Astrocyte of the cerebellum (primary cell): ENCODE data around the gene CLECL1.

ENCODE experiments used
- DNase-seq: peaks from one replicate; pipeline ENCODE4 v3.0.0-alpha.2; 2011; ENCODE audit warnings: low read depth
- H3K4me3 ChIP-seq: 2 replicates; pipeline ENCODE4 v1.5.1; 2011; ENCODE audit warnings: mild to moderate bottlenecking, low read depth, low read length, moderate library complexity
- CTCF ChIP-seq: IDR thresholded peaks from 2 replicates; pipeline ENCODE4 v1.5.1; 2012; ENCODE audit warnings: low read length, low read depth, moderate library complexity, mild to moderate bottlenecking; ENCODE audit errors: missing control alignments
- in situ Hi-C: cut with HindIII; loops from 2 replicates; pipeline ENCODE4 v1.10.0; 2017; ENCODE audit warnings: low sequenced_read_pairs

CLECL1 gene

DNA sequence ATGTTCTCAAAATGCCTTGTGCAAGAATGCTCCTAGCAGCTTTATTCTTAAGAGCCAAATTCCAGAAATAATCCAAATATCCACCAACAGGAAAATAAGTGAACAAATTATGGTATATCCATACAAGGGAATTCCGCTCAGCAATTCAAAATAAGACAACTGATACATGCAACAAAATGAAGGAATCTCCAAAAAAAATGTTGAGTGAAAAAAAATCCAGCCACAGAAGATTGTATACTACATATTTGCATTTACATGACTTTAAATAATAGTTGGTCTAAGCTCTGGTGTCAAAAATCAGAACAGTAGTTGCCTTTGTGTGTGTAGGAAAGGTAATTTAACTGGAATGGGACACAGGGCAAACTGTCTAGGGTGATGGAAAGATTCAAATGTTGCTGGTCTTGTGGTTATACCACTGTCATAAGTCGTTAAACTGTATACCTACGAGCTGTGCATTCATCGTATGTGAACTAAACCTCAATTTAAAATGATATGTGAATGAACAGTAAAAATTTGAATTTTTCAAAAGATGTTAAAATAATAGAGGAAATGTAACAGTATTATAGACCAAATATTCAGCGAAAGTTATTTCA is 24.6 kb upstream of the CLECL1 start:
- no peak for DNase-seq
- no peak overlapping the region for H3K4me3 ChIP-seq
- TF ChIP-seq CTCF = no peak
- in situ Hi-C loops = no loop called here

DNA sequence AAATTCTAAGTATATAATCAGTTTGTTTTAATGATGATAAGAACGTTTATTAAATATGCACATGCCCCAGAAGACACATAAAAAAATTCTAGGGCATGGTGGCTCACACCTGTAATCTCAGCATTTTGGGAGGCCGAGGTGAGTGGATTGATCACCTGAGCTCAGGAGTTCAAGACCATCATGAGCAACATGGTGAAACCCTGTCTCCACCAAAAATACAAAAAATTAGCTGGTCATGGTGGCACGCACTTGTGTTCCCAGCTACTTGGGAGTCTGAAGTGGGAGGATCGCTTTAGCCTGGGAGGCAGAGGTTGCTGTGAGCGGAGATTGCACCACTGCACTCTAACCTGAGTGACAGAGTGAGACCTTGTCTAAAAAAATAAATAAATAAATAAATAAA is 23.8 kb upstream of the CLECL1 start:
- in situ Hi-C loops = no loop called here
- TF ChIP-seq CTCF = no peak
- no peak overlapping the region for H3K4me3 ChIP-seq
- DNase-seq = no peak

DNA sequence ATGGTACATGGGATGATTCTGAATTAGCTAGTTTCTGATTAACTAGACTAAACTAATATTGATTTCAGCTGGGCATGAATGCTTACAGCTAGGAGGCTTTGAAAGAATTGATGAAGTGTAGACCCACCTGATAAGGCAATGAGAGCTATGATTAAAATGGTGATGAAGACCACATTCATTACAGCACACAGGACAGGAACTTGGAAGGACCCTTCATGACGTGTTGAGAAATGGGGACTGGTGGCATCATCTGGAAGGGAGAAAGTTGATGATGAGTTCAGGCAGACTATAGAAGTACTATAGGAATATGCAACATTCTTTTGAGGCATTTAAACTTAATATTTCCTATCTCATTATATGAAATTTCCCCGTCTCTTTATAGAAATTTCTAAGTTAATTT is 23.3 kb upstream of the CLECL1 start:
- H3K4me3 ChIP-seq = no peak overlapping the region
- DNase-seq = no peak
- in situ Hi-C loops = no loop called here
- no peak for TF ChIP-seq CTCF

- TF ChIP-seq CTCF = no peak
- H3K4me3 ChIP-seq = no peak overlapping the region
- DNase-seq = no peak
- in situ Hi-C loops = no loop called here
Observed at GRCh38 chr12:9755567-9755966, 22.7 kb upstream of the CLECL1 start.

DNA sequence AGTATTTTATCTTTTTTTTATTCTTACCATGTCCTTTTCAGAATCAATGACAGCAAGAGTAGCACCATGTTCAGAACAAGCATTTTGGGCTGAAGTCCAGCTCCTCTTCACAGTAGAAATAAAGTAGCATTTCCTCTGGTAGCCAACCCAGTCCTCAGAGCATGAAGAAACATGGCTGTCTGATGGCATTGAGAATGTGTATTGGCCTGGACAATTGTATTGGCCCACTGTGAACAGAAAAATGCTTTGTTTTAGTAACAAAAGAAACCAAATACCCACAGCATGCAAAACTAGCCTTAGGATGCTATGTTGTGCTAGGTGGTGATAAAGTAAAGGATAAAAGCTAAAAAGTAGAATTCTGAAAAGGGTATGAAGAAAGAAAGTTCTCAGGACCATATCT is 22.1 kb upstream of the CLECL1 start:
- no peak for DNase-seq
- in situ Hi-C loops = no loop called here
- H3K4me3 ChIP-seq = no peak overlapping the region
- no peak for TF ChIP-seq CTCF

- no peak for DNase-seq
- TF ChIP-seq CTCF = no peak
- in situ Hi-C loops = no loop called here
- H3K4me3 ChIP-seq = no peak overlapping the region
Observed at GRCh38 chr12:9754099-9754927, 21.4 kb upstream of the CLECL1 start.
